Prostate gland (tissue), 2 donors: Measurements from ENCODE around the gene RENBP. TPM values are rescaled to one million over a fixed set of nuclear protein-coding genes. Genes with fewer than 3 reads are reported as not detected.

ENCODE experiments used
- DNase-seq: peaks from one replicate; pipeline ENCODE4 v3.0.0-alpha.2; 2019; ENCODE audit warnings: low spot score
- H3K27ac ChIP-seq, 2 donors: fragments of 200-600 bp; sonication (generic); 2 replicates each; pipeline ENCODE4 v1.5.1; 2017 to 2019
- H3K27me3 ChIP-seq: fragments of 200-600 bp; sonication (generic); replicated peaks from 2 replicates; pipeline ENCODE4 v1.5.1; 2019; ENCODE audit not compliant: insufficient read depth
- H3K36me3 ChIP-seq, 2 donors: fragments of 200-600 bp; sonication (generic); 1 replicate in 1 of 2; 2 replicates in 1 of 2; pipeline versions ENCODE4 v1.5.1 to v1.8.1; 2017 to 2019
- H3K4me1 ChIP-seq: fragments of 200-600 bp; sonication (generic); replicated peaks from 2 replicates; pipeline ENCODE4 v1.5.1; 2019
- H3K4me3 ChIP-seq, 2 donors: fragments of 200-600 bp; sonication (generic); 2 replicates each; pipeline ENCODE4 v1.5.1; 2017 to 2019
- H3K9me3 ChIP-seq: fragments of 200-600 bp; sonication (generic); 2 replicates; pipeline ENCODE4 v1.5.1; 2017
- POLR2A ChIP-seq: fragments of 450-650 bp; IDR thresholded peaks from one replicate; pipeline ENCODE4 v1.6.1; 2016; ENCODE audit warnings: antibody characterized with exemption, mild to moderate bottlenecking
- POLR2AphosphoS5 ChIP-seq: sonication (generic); formaldehyde crosslinking; IDR thresholded peaks from one replicate; pipeline ENCODE4 v1.6.1; 2017; ENCODE audit warnings: antibody characterized with exemption
- WGBS: methylation state at CpG from one replicate; pipeline ENCODE4 v1.1.5; 2018; 5-methylcytosine and 5-hydroxymethylcytosine counted together
- intact Hi-C: fragments of 100-400 bp; cut with DNase I; formaldehyde crosslinking; loops from one replicate; pipeline ENCODE4 v1.14.2; 2022
- total RNA-seq, 2 donors: library from RNA; depleted of rRNA; stranded (reverse); fragments of >200 nt; gene quantifications; one replicate each; pipeline ENCODE4 v1.1.0, GENCODE V29; 2016
- TF ChIP-seq, protein P1 (sequence below), 4 experiments: fragments of 200-600 bp in 2 of 4; fragments of 450-650 bp in 2 of 4; sonication (generic) in 2 of 4; IDR thresholded peaks; 1 replicate in 3 of 4; 2 replicates in 1 of 4; pipeline ENCODE4 v1.5.1; 2016 to 2019; ENCODE audit warnings: antibody characterized with exemption in 4 of 4, mild to moderate bottlenecking in 2 of 4, moderate library complexity in 2 of 4

The RENBP gene
- total RNA-seq, 2 donors from 2014 or later = 2.4 to 4.4 TPM

DNA sequence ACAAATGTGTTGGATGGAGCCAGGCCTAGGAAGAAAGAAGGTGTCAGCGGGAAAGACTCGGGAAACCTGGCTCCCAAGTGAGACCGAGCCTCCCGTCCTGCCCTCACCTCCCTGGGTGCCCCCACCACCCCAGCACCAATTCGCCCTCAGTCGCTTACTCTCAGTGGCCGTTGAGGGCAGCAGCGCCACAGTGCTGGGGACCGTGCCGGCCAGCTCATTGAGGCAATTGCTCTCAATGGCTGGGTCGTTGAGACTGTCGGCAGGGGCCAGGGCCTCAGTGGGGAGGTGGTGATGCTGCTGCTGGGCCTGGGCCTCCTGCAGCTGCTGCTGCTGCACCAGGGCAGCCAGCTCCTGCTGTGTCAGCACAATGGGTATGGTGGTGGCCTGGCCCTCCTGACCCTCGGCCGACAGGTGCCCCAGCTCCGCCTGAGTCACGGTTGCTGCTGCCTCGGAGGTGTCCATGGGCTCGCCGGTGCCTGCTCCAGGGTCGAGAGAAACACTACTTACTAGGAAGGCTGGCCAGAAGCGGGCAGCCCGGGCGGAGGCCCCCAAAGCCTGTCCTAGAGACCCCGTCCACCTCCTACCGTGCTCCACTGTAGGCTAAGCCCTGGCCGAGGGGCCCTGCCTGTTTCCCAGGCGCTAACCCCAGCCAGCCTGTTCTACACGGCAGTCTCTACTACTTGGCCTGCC is 7.4 kb upstream of the RENBP start:
- no peak overlapping the region for H3K27ac ChIP-seq
- H3K9me3 ChIP-seq = no peaks in the 10 kb centered on the region
- intact Hi-C loops = no loop called here
- WGBS = 96% methylated on average over 11 of the region's 28 CpGs
- DNase-seq = no peak
- no peaks in the 10 kb centered on the region for H3K36me3 ChIP-seq
- H3K4me1 ChIP-seq = no peaks in the 10 kb centered on the region
- no peaks in the 10 kb centered on the region for H3K27me3 ChIP-seq
- H3K4me3 ChIP-seq = no peak overlapping the region
- no peak for TF ChIP-seq POLR2AphosphoS5

GRCh38 chrX:153950127-153950526 is 5.7 kb upstream of the RENBP start:
- DNase-seq = no peak
- Histone ChIP-seq H3K4me1 (no peaks in the 10 kb centered on the region), H3K27me3 (no peaks in the 10 kb centered on the region), H3K4me3 (no peak overlapping the region), H3K9me3 (no peaks in the 10 kb centered on the region), H3K36me3 (no peaks in the 10 kb centered on the region), H3K27ac (no peak overlapping the region)
- TF ChIP-seq, protein P1, sequence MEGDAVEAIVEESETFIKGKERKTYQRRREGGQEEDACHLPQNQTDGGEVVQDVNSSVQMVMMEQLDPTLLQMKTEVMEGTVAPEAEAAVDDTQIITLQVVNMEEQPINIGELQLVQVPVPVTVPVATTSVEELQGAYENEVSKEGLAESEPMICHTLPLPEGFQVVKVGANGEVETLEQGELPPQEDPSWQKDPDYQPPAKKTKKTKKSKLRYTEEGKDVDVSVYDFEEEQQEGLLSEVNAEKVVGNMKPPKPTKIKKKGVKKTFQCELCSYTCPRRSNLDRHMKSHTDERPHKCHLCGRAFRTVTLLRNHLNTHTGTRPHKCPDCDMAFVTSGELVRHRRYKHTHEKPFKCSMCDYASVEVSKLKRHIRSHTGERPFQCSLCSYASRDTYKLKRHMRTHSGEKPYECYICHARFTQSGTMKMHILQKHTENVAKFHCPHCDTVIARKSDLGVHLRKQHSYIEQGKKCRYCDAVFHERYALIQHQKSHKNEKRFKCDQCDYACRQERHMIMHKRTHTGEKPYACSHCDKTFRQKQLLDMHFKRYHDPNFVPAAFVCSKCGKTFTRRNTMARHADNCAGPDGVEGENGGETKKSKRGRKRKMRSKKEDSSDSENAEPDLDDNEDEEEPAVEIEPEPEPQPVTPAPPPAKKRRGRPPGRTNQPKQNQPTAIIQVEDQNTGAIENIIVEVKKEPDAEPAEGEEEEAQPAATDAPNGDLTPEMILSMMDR (IDR thresholded peaks at IDR 0.05) = no peak
- TF ChIP-seq POLR2AphosphoS5 = no peak
- no peak for TF ChIP-seq POLR2A
- 85% methylated on average over 5 of the region's 19 CpGs for WGBS
- intact Hi-C loops = no loop called here

DNA sequence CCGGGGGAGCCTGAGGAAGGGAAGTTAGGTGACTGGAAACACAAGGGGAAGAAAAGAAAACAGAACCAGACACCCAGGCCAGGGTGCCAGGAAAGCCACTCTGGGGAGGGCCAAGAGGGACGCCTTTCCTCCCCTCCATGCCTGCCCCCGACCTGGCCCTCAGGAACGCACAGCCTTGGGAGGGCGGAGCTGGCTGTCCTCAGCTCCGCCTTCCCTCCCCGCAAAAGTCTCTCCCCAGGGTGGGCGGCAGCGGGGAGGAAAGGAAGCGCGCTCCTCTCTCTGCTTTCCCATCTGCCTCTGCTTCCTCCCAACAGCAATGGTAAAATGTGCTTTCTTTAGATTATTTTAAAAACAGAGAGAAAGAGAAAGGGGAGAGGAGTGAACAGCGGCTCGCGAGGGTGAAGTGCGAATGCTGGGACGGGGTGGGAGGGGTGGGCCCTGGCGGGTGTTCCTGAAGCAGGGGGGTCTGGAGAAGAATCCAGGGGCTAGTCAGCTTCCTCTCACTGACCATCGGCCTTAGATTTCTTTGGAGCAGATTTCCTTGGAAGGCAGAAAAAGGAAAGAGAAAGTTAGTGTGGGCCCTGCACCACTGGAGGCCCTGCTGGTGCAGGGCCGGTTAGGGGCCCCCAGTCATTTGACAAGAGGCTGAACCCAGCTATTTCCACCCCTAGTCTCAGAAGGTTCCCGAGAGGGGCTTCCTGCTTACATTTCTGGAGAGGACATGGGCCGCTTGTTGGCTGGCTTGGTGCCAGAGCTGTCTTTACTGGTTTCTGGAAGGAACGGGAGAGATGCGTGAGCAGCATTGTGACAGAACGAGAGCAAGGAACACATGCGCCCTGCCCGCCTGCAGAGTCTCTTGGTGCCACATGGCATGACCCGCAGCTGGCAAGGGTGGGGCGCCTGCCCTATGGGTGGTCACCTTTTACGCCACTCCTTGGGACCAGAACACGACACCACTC is 4.7 kb upstream of the RENBP start:
- no peak for TF ChIP-seq POLR2AphosphoS5
- TF ChIP-seq, protein P1 (IDR thresholded peaks at IDR 0.05) = no peak
- no peak for TF ChIP-seq POLR2A
- intact Hi-C loops = loop anchor here (5.0 kb wide), 1 partner anchor 187 kb away; the partner anchor contains the start of gene PLXNB3
- DNase-seq = no peak
- no peaks in the 10 kb centered on the region for H3K9me3 ChIP-seq
- peak overlapping the region in 1 of 2 donors; percentile 41 for H3K27ac ChIP-seq
- H3K27me3 ChIP-seq = no peaks in the 10 kb centered on the region
- 52% methylated on average over 28 of the region's 30 CpGs for WGBS
- no peaks in the 10 kb centered on the region for H3K4me1 ChIP-seq
- H3K36me3 ChIP-seq = no peaks in the 10 kb centered on the region
- no peak overlapping the region for H3K4me3 ChIP-seq

GRCh38 chrX:153948002-153948466 is 3.6 kb upstream of the RENBP start:
- Histone ChIP-seq H3K27ac (no peak overlapping the region), H3K4me1 (no peaks in the 10 kb centered on the region), H3K9me3 (no peaks in the 10 kb centered on the region), H3K4me3 (no peak overlapping the region), H3K27me3 (no peaks in the 10 kb centered on the region), H3K36me3 (no peaks in the 10 kb centered on the region)
- intact Hi-C loops = loop anchor here (5.0 kb wide), 1 partner anchor 186 kb away; the partner anchor contains the start of gene PLXNB3
- WGBS = 69% methylated on average over 3 of the region's 10 CpGs
- TF ChIP-seq, protein P1 (IDR thresholded peaks at IDR 0.05) = no peak
- TF ChIP-seq POLR2AphosphoS5 (no peak), POLR2A (no peak)
- no peak for DNase-seq
